Measurements from ENCODE around the gene ZNRF1. TPM values are rescaled to one million over a fixed set of nuclear protein-coding genes. Genes with fewer than 3 reads are reported as not detected.

ZNRF1 gene
- total RNA-seq, 2 experiments from 2014 or later: 11.0 to 13.7 TPM

GRCh38 chr16:75113541-75114121, 114.8 kb downstream of the ZNRF1 start:
- intact Hi-C loops (cut with micrococcal nuclease): loop anchor here (10.0 kb wide), 1 partner anchor 299 kb away; no protein-coding TSS in a partner anchor
- H3K4me3 Mint-ChIP-seq: no peak overlapping the region
- H3K9me3 Mint-ChIP-seq: no peaks in the 10 kb centered on the region
- peaks cover 10% of the 10 kb centered on the region for H3K27me3 Mint-ChIP-seq
- POLR2A ChIA-PET: interaction anchor here (1.2 kb wide), 1 partner anchor 114 kb away, joined by 3 read pairs; no protein-coding TSS in a partner anchor
- DNase-seq (no peak), ATAC-seq (no peak)
- no peak for TF ChIP-seq CTCF (IDR thresholded peaks at IDR 0.05)
- H3K27ac Mint-ChIP-seq: no peak overlapping the region
- CTCF ChIA-PET: interaction anchor here (6.5 kb wide), 1 partner anchor 118 kb away, joined by 158 read pairs; the partner anchor contains the start of gene ZNRF1
- peaks cover 38% of the 10 kb centered on the region for H3K4me1 Mint-ChIP-seq (ENCODE audit: low read depth)
- no peaks in the 10 kb centered on the region for H3K36me3 Mint-ChIP-seq (ENCODE audit: low read depth)

GRCh38 chr16:75114179-75114945, 115.5 kb downstream of the ZNRF1 start:
- ChIA-PET CTCF (no interaction called here), POLR2A (no interaction called here)
- Mint-ChIP-seq H3K27me3 (peaks cover 10% of the 10 kb centered on the region), H3K36me3 (ENCODE audit: low read depth) (no peaks in the 10 kb centered on the region), H3K9me3 (no peaks in the 10 kb centered on the region), H3K4me1 (ENCODE audit: low read depth) (peaks cover 31% of the 10 kb centered on the region), H3K27ac (no peak overlapping the region), H3K4me3 (no peak overlapping the region)
- ATAC-seq: no peak
- intact Hi-C loops (cut with micrococcal nuclease): loop anchor here (10.0 kb wide), 1 partner anchor 300 kb away; no protein-coding TSS in a partner anchor
- no peak for DNase-seq
- no peak for TF ChIP-seq CTCF (IDR thresholded peaks at IDR 0.05)

GRCh38 chr16:75114946-75115825, 116.4 kb downstream of the ZNRF1 start:
- POLR2A ChIA-PET: no interaction called here
- no peak for ATAC-seq
- CTCF ChIA-PET: no interaction called here
- Mint-ChIP-seq H3K27ac (no peak overlapping the region), H3K9me3 (no peaks in the 10 kb centered on the region), H3K36me3 (ENCODE audit: low read depth) (no peaks in the 10 kb centered on the region), H3K4me3 (no peak overlapping the region), H3K27me3 (peaks cover 10% of the 10 kb centered on the region), H3K4me1 (ENCODE audit: low read depth) (peaks cover 23% of the 10 kb centered on the region)
- DNase-seq: no peak
- intact Hi-C loops (cut with micrococcal nuclease): loop anchor here (10.0 kb wide), 1 partner anchor 300 kb away; no protein-coding TSS in a partner anchor
- TF ChIP-seq CTCF (IDR thresholded peaks at IDR 0.05): no peak

- DNase-seq: no peak
- POLR2A ChIA-PET: no interaction called here
- H3K27ac Mint-ChIP-seq: no peak within 1 kb of the TSS
- peaks cover 1% of the 10 kb centered on the region for H3K9me3 Mint-ChIP-seq
- H3K36me3 Mint-ChIP-seq (ENCODE audit: low read depth): no peaks in the 10 kb centered on the region
- no peak for TF ChIP-seq CTCF (IDR thresholded peaks at IDR 0.05)
- intact Hi-C loops (cut with micrococcal nuclease): loop anchor here (10.0 kb wide), 1 partner anchor 301 kb away; no protein-coding TSS in a partner anchor
- peaks cover 10% of the 10 kb centered on the region for H3K27me3 Mint-ChIP-seq
- H3K4me3 Mint-ChIP-seq: no peak within 1 kb of the TSS
- peaks cover 12% of the 10 kb centered on the region for H3K4me1 Mint-ChIP-seq (ENCODE audit: low read depth)
- CTCF ChIA-PET: no interaction called here
- peak; percentile 62 for ATAC-seq
Observed at GRCh38 chr16:75116081-75116910, 117.5 kb downstream of the ZNRF1 start, which contains the start of gene LDHD. Gene LDHD (minus strand): TSS chr16:75116780. CDS start chr16:75116720, 60 bp downstream.
